Dendritic cell treated with granulocyte-macrophage colony-stimulating factor and Interleukin-4, amounts not matched to agents 40 ng/mL and 50 ng/mL, for 4 days (primary cell): ENCODE data around the gene CDC25A.

ENCODE experiments used
- H3K27ac Mint-ChIP-seq: one replicate; pipeline ENCODE4 v1.8.0; 2022; ENCODE audit warnings: mild to moderate bottlenecking, mixed read lengths
- H3K27me3 Mint-ChIP-seq: one replicate; pipeline ENCODE4 v1.8.0; 2022; ENCODE audit warnings: mild to moderate bottlenecking, mixed read lengths
- H3K36me3 Mint-ChIP-seq: one replicate; pipeline ENCODE4 v1.8.0; 2022; ENCODE audit warnings: low read depth, mixed read lengths
- H3K4me1 Mint-ChIP-seq: one replicate; pipeline ENCODE4 v1.8.0; 2022; ENCODE audit warnings: low read depth, mixed read lengths
- H3K4me3 Mint-ChIP-seq: one replicate; pipeline ENCODE4 v1.8.0; 2022; ENCODE audit warnings: mild to moderate bottlenecking, moderate library complexity, mixed read lengths
- H3K9me3 Mint-ChIP-seq: one replicate; pipeline ENCODE4 v1.8.0; 2022; ENCODE audit warnings: mixed read lengths
- intact Hi-C: fragments of 100-400 bp; cut with micrococcal nuclease; formaldehyde crosslinking; loops from one replicate; pipeline ENCODE4 v1.15.0; 2022

CDC25A gene

GRCh38 chr3:48186631-48187300 is 1.5 kb downstream of the CDC25A start:
- Mint-ChIP-seq H3K4me1 (peaks cover 13% of the 10 kb centered on the region), H3K36me3 (no peaks in the 10 kb centered on the region), H3K27me3 (peaks cover 9% of the 10 kb centered on the region), H3K4me3 (peak overlapping the region; percentile 79), H3K9me3 (no peaks in the 10 kb centered on the region), H3K27ac (no peak overlapping the region)
- intact Hi-C loops: no loop called here

DNA sequence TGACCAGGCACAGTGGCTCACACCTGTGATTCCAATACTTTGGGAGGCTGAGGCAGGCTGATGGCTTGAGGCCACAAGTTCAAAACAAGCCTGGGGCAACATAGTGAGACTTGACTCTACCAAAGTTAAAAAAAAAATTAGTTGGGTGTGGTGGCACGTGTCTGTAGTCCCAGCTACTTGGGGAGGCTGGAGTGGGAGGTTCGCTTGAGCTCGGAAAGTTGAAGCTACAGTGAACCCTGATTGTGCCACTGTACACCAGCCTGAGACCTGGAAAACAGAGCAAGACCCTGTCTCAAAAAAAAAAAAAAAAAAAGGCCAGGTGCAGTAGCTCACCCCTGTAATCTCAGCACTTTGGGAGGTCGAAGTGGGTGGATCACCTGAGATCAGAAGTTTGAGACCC is 3.1 kb downstream of the CDC25A start:
- intact Hi-C loops: no loop called here
- H3K36me3 Mint-ChIP-seq: no peaks in the 10 kb centered on the region
- H3K9me3 Mint-ChIP-seq: no peaks in the 10 kb centered on the region
- H3K27me3 Mint-ChIP-seq: peaks cover 9% of the 10 kb centered on the region
- H3K27ac Mint-ChIP-seq: no peak overlapping the region
- no peak overlapping the region for H3K4me3 Mint-ChIP-seq
- H3K4me1 Mint-ChIP-seq: peaks cover 13% of the 10 kb centered on the region

DNA sequence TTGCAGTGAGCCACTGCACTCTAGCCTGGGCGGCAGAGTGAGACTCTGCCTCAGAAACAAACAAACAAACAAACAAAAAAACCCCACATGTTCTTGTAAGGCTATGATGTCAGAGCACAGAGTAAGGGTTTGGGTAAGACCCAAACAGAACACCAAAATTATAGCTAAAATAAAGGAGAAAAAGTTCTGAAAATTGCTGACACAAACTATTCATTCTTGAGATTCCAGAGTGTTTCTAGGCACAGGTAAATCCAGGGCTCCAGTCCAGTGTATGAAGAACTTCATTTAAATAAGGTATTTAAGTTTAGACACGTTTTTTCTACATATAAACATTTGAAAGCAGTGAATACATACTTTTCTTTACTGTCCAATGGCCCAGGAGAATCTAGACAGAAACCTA is 3.9 kb downstream of the CDC25A start:
- no peaks in the 10 kb centered on the region for H3K36me3 Mint-ChIP-seq
- intact Hi-C loops: no loop called here

GRCh38 chr3:48180531-48181253 is 7.5 kb downstream of the CDC25A start:
- Mint-ChIP-seq H3K4me1 (no peaks in the 10 kb centered on the region), H3K9me3 (no peaks in the 10 kb centered on the region), H3K27ac (no peak overlapping the region), H3K4me3 (no peak overlapping the region), H3K36me3 (no peaks in the 10 kb centered on the region), H3K27me3 (no peaks in the 10 kb centered on the region)
- intact Hi-C loops: no loop called here

More for the DNA sequence above, 3.9 kb downstream of the CDC25A start:
- Mint-ChIP-seq H3K4me3 (no peak overlapping the region), H3K27me3 (peaks cover 9% of the 10 kb centered on the region), H3K9me3 (no peaks in the 10 kb centered on the region), H3K4me1 (peaks cover 13% of the 10 kb centered on the region), H3K27ac (no peak overlapping the region)

- H3K36me3 Mint-ChIP-seq: no peaks in the 10 kb centered on the region
- no peaks in the 10 kb centered on the region for H3K9me3 Mint-ChIP-seq
- intact Hi-C loops: no loop called here
- H3K27ac Mint-ChIP-seq: no peak overlapping the region
- no peaks in the 10 kb centered on the region for H3K27me3 Mint-ChIP-seq
- no peaks in the 10 kb centered on the region for H3K4me1 Mint-ChIP-seq
- no peak overlapping the region for H3K4me3 Mint-ChIP-seq
These were observed 8.2 kb downstream of the CDC25A start for GRCh38 chr3:48180021-48180420.

GRCh38 chr3:48178072-48178471 is 10.1 kb downstream of the CDC25A start:
- H3K27me3 Mint-ChIP-seq: no peaks in the 10 kb centered on the region
- no peaks in the 10 kb centered on the region for H3K36me3 Mint-ChIP-seq
- no peak overlapping the region for H3K27ac Mint-ChIP-seq
- H3K4me3 Mint-ChIP-seq: no peak overlapping the region
- H3K9me3 Mint-ChIP-seq: no peaks in the 10 kb centered on the region
- intact Hi-C loops: no loop called here
- H3K4me1 Mint-ChIP-seq: no peaks in the 10 kb centered on the region

GRCh38 chr3:48157950-48158376 is 30.3 kb downstream of the CDC25A start:
- Mint-ChIP-seq H3K4me1 (no peaks in the 10 kb centered on the region), H3K4me3 (no peak overlapping the region), H3K9me3 (no peaks in the 10 kb centered on the region), H3K36me3 (no peaks in the 10 kb centered on the region), H3K27ac (no peak overlapping the region), H3K27me3 (no peaks in the 10 kb centered on the region)
- intact Hi-C loops: loop anchor here (10.0 kb wide), 1 partner anchor 323 kb away; no protein-coding TSS in a partner anchor

DNA sequence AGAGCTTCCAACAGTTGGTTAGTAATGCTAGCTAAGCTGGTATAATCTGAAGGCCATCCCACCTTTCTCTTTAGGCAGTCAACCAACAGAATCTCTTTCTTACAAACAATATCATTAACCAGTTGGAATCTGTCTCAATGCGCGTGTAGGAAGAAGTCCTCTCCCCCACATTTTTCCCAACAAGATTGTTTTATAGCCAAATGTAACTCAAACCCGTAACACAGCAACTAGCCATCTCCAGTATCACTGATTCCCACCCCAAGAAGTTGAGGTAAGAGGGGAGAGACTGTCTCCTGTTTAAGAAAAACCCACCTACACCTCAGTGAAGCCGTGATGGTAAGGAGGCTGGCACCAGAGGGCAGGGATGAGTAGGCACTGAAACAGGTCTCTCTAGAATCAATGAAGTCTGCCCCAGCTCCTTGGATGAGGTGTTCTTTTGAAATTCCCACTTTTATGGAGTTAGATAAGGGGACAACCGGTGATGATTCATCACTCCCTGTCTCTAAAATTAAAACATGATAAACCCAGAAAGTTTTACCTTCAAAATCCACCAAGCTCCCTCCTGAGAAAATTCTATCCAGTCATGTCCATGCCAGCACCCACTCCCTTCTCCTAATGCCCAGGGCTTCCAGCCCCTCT is 30.9 kb downstream of the CDC25A start:
- no peaks in the 10 kb centered on the region for H3K36me3 Mint-ChIP-seq
- H3K9me3 Mint-ChIP-seq: no peaks in the 10 kb centered on the region
- no peak overlapping the region for H3K27ac Mint-ChIP-seq
- H3K27me3 Mint-ChIP-seq: no peaks in the 10 kb centered on the region
- no peak overlapping the region for H3K4me3 Mint-ChIP-seq
- H3K4me1 Mint-ChIP-seq: no peaks in the 10 kb centered on the region
- intact Hi-C loops: loop anchor here (10.0 kb wide), 1 partner anchor 323 kb away; no protein-coding TSS in a partner anchor

DNA sequence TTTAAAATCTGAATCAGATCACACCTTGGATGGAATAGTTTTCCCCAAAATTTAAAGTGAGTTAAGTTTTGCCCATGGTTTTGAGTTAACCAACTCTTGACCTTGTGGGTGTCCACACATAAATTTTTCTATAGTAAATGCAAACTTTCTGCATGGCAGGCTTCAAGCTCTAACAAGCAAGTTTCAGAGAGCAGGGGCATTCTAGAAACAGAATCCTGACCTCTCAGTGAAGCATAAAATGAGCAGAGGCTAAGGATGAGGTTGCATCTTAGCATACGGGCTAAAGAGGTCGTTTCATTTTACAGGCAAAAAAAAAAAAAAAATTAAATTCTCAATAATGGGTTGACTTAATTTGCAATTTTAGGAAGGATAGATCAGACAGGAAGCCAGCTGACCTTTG is 32.1 kb downstream of the CDC25A start:
- Mint-ChIP-seq H3K27ac (no peak overlapping the region), H3K4me3 (no peak overlapping the region)
- intact Hi-C loops: loop anchor here (10.0 kb wide), 1 partner anchor 321 kb away; no protein-coding TSS in a partner anchor

GRCh38 chr3:48155122-48155521 is 33.1 kb downstream of the CDC25A start:
- Mint-ChIP-seq H3K27ac (no peak overlapping the region), H3K4me1 (peaks cover 4% of the 10 kb centered on the region), H3K9me3 (no peaks in the 10 kb centered on the region), H3K27me3 (no peaks in the 10 kb centered on the region), H3K4me3 (no peak overlapping the region), H3K36me3 (no peaks in the 10 kb centered on the region)
- intact Hi-C loops: loop anchor here (10.0 kb wide), 1 partner anchor 320 kb away; no protein-coding TSS in a partner anchor

More for the DNA sequence above, 32.1 kb downstream of the CDC25A start:
- no peaks in the 10 kb centered on the region for H3K36me3 Mint-ChIP-seq
- H3K4me1 Mint-ChIP-seq: peaks cover 4% of the 10 kb centered on the region
- H3K9me3 Mint-ChIP-seq: no peaks in the 10 kb centered on the region
- no peaks in the 10 kb centered on the region for H3K27me3 Mint-ChIP-seq

DNA sequence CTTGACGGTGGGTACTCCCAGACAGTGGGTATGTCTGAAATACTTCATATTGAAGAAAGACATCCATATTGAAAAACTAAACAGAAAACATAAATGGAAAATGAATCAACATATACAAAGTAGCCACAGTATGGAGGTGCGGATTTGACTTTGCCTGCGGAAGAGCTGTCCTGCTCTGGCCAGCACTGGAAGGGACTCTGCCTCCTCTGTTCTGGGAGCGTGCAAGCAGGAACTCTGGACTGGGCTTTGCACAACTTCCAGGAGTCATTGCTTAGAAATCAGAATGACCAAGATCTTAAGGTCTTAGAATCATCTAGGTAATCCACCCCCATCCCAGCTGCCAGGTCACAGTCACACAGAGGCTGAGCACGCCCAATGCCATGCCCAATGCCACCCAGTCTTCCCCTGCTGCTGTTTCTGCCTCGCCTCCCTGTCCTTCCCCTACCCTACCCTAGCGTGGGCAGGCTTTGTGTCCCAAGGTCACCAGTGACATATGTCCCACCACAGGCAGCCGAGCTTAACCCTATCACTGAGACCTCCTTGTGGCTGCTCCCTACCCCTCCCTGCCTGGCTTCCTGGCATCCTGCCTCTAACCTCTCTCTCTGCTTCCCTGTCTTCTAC is 36.3 kb downstream of the CDC25A start:
- H3K27ac Mint-ChIP-seq: no peak overlapping the region
- H3K36me3 Mint-ChIP-seq: no peaks in the 10 kb centered on the region
- H3K4me3 Mint-ChIP-seq: no peak overlapping the region
- no peaks in the 10 kb centered on the region for H3K9me3 Mint-ChIP-seq
- H3K27me3 Mint-ChIP-seq: no peaks in the 10 kb centered on the region
- intact Hi-C loops: loop anchor here (10.0 kb wide), 1 partner anchor 317 kb away; no protein-coding TSS in a partner anchor
- peaks cover 4% of the 10 kb centered on the region for H3K4me1 Mint-ChIP-seq

DNA sequence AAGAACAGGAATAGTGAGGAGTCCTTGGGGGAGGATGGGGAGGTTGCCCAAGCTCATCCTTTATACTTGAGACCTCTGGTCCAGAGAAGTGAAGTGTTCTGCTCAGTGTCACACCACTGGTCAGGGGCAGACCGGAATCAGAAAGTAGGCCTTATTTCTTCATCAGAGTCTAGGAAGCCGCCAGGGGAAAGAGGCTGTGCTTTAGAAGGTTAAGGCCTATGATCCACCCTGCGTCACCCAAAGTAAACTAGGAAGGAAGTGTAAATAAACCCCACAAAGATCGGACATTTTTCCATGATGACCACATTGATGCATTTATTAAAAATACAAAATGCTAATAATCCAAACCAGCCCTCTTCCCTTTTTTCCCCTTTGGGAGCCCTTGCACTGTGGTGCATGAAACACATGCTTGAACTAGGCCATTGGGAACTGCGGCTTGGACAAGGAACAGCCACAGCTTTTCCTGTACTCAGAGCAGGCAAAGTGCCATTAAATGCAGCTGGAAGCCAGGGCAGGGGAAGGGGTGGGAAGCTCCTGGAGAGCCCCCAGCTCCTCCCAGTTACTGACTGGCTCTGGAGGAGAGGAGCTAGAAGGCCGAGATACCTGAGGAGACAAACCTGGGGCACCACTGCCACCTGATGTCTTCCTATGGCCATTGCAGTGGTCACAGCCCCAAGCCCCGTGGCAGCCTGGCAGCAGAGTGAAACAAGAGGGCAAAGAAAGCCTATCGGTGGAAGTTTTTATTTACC is 37.0 kb downstream of the CDC25A start:
- no peaks in the 10 kb centered on the region for H3K9me3 Mint-ChIP-seq
- H3K36me3 Mint-ChIP-seq: no peaks in the 10 kb centered on the region
- no peak overlapping the region for H3K27ac Mint-ChIP-seq
- peaks cover 4% of the 10 kb centered on the region for H3K4me1 Mint-ChIP-seq
- no peak overlapping the region for H3K4me3 Mint-ChIP-seq
- intact Hi-C loops: loop anchor here (10.0 kb wide), 1 partner anchor 316 kb away; no protein-coding TSS in a partner anchor
- H3K27me3 Mint-ChIP-seq: no peaks in the 10 kb centered on the region

- no peaks in the 10 kb centered on the region for H3K36me3 Mint-ChIP-seq
- H3K27ac Mint-ChIP-seq: no peak overlapping the region
- H3K4me1 Mint-ChIP-seq: peaks cover 6% of the 10 kb centered on the region
- H3K27me3 Mint-ChIP-seq: no peaks in the 10 kb centered on the region
- no peak overlapping the region for H3K4me3 Mint-ChIP-seq
- no peaks in the 10 kb centered on the region for H3K9me3 Mint-ChIP-seq
- intact Hi-C loops: no loop called here
These were observed 44.2 kb downstream of the CDC25A start for GRCh38 chr3:48143992-48144391.
